ENCODE results near the gene AJAP1.

DNA sequence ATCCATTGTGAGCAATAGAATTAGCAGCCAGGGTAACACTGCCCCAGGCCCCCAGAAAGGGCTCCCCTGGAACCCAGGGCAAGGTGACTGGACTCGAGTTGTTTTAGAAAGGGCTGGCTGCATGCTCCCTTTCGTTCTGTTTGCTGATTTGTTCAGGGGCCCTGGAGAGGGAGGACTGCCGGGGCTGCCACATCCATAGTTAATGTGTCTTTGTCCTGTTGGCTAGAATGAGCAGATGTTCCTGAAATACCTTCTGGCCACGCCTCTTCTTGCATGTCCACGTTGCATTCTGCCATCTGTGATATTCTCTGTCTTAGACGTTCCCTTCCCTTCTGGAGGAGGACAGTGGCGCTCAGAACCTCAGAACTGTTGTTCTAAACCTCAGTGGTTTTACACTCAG lies 118.8 kb downstream of the AJAP1 start:
- TF ChIP-seq, protein P1, sequence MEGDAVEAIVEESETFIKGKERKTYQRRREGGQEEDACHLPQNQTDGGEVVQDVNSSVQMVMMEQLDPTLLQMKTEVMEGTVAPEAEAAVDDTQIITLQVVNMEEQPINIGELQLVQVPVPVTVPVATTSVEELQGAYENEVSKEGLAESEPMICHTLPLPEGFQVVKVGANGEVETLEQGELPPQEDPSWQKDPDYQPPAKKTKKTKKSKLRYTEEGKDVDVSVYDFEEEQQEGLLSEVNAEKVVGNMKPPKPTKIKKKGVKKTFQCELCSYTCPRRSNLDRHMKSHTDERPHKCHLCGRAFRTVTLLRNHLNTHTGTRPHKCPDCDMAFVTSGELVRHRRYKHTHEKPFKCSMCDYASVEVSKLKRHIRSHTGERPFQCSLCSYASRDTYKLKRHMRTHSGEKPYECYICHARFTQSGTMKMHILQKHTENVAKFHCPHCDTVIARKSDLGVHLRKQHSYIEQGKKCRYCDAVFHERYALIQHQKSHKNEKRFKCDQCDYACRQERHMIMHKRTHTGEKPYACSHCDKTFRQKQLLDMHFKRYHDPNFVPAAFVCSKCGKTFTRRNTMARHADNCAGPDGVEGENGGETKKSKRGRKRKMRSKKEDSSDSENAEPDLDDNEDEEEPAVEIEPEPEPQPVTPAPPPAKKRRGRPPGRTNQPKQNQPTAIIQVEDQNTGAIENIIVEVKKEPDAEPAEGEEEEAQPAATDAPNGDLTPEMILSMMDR (IDR thresholded peaks at IDR 0.05; ENCODE audit: control extremely low read depth in 1 of 3, insufficient read depth in 1 of 3, low read depth in 1 of 3, low read length in 3 of 3) = no peak
- TF ChIP-seq PHF8 (conservative IDR thresholded peaks at IDR 0.05; ENCODE audit: low read depth, low read length) (no peak), POLR2A (IDR thresholded peaks at IDR 0.05; ENCODE audit: control extremely low read depth in 1 of 2, low read depth in 2 of 2, low read length in 2 of 2) (no peak), EZH2 (IDR thresholded peaks at IDR 0.05; ENCODE audit: low read depth, low read length, severe bottlenecking) (no peak)
- TF ChIP-seq, protein P2, sequence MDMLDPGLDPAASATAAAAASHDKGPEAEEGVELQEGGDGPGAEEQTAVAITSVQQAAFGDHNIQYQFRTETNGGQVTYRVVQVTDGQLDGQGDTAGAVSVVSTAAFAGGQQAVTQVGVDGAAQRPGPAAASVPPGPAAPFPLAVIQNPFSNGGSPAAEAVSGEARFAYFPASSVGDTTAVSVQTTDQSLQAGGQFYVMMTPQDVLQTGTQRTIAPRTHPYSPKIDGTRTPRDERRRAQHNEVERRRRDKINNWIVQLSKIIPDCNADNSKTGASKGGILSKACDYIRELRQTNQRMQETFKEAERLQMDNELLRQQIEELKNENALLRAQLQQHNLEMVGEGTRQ (IDR thresholded peaks at IDR 0.05; ENCODE audit: low read length) = no peak

All from H1 (cell line).